ENCODE results near the gene ARFGEF2.

DNA sequence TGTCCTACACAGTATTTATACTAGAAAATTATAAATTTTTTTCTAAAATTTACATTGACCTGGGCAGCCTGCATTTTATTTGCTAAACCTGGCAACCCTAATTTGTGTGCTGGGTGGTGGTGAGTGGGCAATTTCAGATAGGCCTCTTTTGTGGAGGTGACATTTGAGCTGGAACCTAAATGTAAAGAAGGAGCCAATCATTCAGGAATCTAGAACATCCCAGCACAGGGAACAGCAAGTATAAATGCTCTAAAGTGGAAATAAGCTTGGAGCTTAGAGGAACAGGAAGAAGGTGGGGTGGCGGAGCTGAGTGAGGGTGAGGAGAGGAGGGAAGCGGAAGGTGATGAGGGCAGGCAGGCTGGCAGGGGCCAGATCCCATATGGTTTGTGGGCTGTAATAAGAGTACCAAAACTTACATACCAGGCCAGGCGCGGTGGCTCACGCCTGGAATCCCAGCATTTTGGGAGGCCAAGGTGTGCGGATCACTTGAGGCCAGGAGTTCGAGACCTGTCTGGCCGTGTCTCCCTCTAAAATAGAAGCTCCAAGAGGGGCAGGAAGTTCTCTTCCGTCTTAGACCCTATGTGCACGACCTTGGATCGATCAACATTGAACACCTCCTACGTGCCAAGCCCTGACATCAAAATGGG is 124.1 kb downstream of the ARFGEF2 start:
- TF ChIP-seq, protein P1, sequence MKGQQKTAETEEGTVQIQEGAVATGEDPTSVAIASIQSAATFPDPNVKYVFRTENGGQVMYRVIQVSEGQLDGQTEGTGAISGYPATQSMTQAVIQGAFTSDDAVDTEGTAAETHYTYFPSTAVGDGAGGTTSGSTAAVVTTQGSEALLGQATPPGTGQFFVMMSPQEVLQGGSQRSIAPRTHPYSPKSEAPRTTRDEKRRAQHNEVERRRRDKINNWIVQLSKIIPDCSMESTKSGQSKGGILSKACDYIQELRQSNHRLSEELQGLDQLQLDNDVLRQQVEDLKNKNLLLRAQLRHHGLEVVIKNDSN (CRISPR knock-in tag; IDR thresholded peaks at IDR 0.05) = no peak
- TF ChIP-seq, protein P2, sequence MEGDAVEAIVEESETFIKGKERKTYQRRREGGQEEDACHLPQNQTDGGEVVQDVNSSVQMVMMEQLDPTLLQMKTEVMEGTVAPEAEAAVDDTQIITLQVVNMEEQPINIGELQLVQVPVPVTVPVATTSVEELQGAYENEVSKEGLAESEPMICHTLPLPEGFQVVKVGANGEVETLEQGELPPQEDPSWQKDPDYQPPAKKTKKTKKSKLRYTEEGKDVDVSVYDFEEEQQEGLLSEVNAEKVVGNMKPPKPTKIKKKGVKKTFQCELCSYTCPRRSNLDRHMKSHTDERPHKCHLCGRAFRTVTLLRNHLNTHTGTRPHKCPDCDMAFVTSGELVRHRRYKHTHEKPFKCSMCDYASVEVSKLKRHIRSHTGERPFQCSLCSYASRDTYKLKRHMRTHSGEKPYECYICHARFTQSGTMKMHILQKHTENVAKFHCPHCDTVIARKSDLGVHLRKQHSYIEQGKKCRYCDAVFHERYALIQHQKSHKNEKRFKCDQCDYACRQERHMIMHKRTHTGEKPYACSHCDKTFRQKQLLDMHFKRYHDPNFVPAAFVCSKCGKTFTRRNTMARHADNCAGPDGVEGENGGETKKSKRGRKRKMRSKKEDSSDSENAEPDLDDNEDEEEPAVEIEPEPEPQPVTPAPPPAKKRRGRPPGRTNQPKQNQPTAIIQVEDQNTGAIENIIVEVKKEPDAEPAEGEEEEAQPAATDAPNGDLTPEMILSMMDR (IDR thresholded peaks at IDR 0.05) = no peak
- TF ChIP-seq, protein P3, sequence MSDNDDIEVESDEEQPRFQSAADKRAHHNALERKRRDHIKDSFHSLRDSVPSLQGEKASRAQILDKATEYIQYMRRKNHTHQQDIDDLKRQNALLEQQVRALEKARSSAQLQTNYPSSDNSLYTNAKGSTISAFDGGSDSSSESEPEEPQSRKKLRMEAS (CRISPR knock-in tag; IDR thresholded peaks at IDR 0.05) = no peak
- TF ChIP-seq SP1 (CRISPR knock-in tag; conservative IDR thresholded peaks at IDR 0.05) (no peak), GABPB1 (CRISPR knock-in tag; IDR thresholded peaks at IDR 0.05) (0 out of 2 replicates have a peak, but pooled peaks have one; percentile 12)

All from WTC11 (cell line).